ENCODE data around the gene FRK.

Gene FRK

GRCh38 chr6:116034327-116034726 lies 26.4 kb downstream of the FRK start:
- peak; percentile 68 for DNase-seq

- DNase-seq: no peak
These were observed 26.9 kb downstream of the FRK start for GRCh38 chr6:116033687-116034303.

- no peak for DNase-seq
These were observed 29.9 kb downstream of the FRK start for GRCh38 chr6:116030770-116031169.

- DNase-seq: no peak
These were observed 31.2 kb downstream of the FRK start for GRCh38 chr6:116029535-116029934.

GRCh38 chr6:116028233-116028632 lies 32.5 kb downstream of the FRK start:
- no peak for DNase-seq

GRCh38 chr6:116027801-116028200 lies 32.9 kb downstream of the FRK start:
- peak; percentile 53 for DNase-seq

- DNase-seq: no peak
These were observed 35.3 kb downstream of the FRK start for GRCh38 chr6:116025405-116025804.

GRCh38 chr6:116022841-116023445 lies 37.7 kb downstream of the FRK start:
- DNase-seq: no peak

- DNase-seq: no peak
These were observed 40.0 kb downstream of the FRK start for GRCh38 chr6:116020738-116021137.

GRCh38 chr6:116019428-116019827 lies 41.3 kb downstream of the FRK start:
- DNase-seq: no peak

- DNase-seq: peak; percentile 88
These were observed 41.7 kb downstream of the FRK start for GRCh38 chr6:116018976-116019375.

- no peak for DNase-seq
These were observed 43.0 kb downstream of the FRK start for GRCh38 chr6:116017546-116018295.

GRCh38 chr6:116016846-116017545 lies 43.7 kb downstream of the FRK start:
- no peak for DNase-seq

GRCh38 chr6:116015983-116016382 lies 44.7 kb downstream of the FRK start:
- DNase-seq: no peak

GRCh38 chr6:116015561-116015960 lies 45.1 kb downstream of the FRK start:
- no peak for DNase-seq

GRCh38 chr6:116012951-116013350 lies 47.7 kb downstream of the FRK start:
- DNase-seq: peak; percentile 40

- peak; percentile 53 for DNase-seq
These were observed 48.2 kb downstream of the FRK start for GRCh38 chr6:116012471-116012949.

- no peak for DNase-seq
These were observed 49.2 kb downstream of the FRK start for GRCh38 chr6:116011520-116011919.

GRCh38 chr6:116010790-116011401 lies 49.8 kb downstream of the FRK start:
- peak; percentile 39 for DNase-seq

GRCh38 chr6:116010386-116010785 lies 50.3 kb downstream of the FRK start:
- no peak for DNase-seq

- DNase-seq: peak; percentile 29
These were observed 52.0 kb downstream of the FRK start for GRCh38 chr6:116008470-116009243.
